Spleen (tissue), 11 donors: Measurements from ENCODE around the gene HLA-F. TPM values are rescaled to one million over a fixed set of nuclear protein-coding genes. Genes with fewer than 3 reads are reported as not detected.

Experiments
- DNase-seq: peaks from one replicate; pipeline ENCODE4 v3.0.0-alpha.2; 2020
- H3K27ac ChIP-seq, 8 donors: fragments of 200-600 bp; sonication (generic) in 7 of 8; 1 replicate in 4 of 8; 2 replicates in 4 of 8; pipeline versions ENCODE4 v1.5.0 to v1.8.0; 2016 to 2021; ENCODE audit warnings: inconsistent platforms in 4 of 8, mild to moderate bottlenecking in 4 of 8, moderate library complexity in 1 of 8
- H3K27me3 ChIP-seq, 7 donors: fragments of 200-600 bp; sonication (generic) in 6 of 7; replicated peaks in 1 of 7; 1 replicate in 4 of 7; 2 replicates in 3 of 7; pipeline versions ENCODE4 v1.5.0 to v1.8.0; 2016 to 2021; ENCODE audit warnings: inconsistent platforms in 3 of 7, mild to moderate bottlenecking in 1 of 7
- H3K36me3 ChIP-seq, 6 donors: fragments of 200-600 bp; sonication (generic) in 5 of 6; 1 replicate in 4 of 6; 2 replicates in 2 of 6; pipeline versions ENCODE4 v1.5.0 to v1.8.0; 2016 to 2021; ENCODE audit warnings: inconsistent platforms in 2 of 6
- H3K4me1 ChIP-seq, 6 donors: fragments of 200-600 bp; sonication (generic) in 5 of 6; 1 replicate in 3 of 6; 2 replicates in 3 of 6; pipeline versions ENCODE4 v1.5.0 to v1.8.0; 2016 to 2021; ENCODE audit warnings: inconsistent platforms in 3 of 6
- H3K4me3 ChIP-seq, 8 donors: fragments of 200-600 bp; sonication (generic) in 7 of 8; 1 replicate in 4 of 8; 2 replicates in 4 of 8; pipeline versions ENCODE4 v1.5.0 to v1.8.0; 2016 to 2021; ENCODE audit warnings: inconsistent platforms in 4 of 8, mild to moderate bottlenecking in 4 of 8, moderate library complexity in 2 of 8
- H3K9me3 ChIP-seq, 8 donors: fragments of 200-600 bp; sonication (generic) in 7 of 8; 1 replicate in 4 of 8; 2 replicates in 4 of 8; pipeline versions ENCODE4 v1.5.0 to v1.8.0; 2016 to 2021; ENCODE audit warnings: inconsistent platforms in 4 of 8
- POLR2A ChIP-seq, 3 donors: fragments of 450-650 bp; IDR thresholded peaks; one replicate each; pipeline ENCODE4 v1.5.1; 2017; ENCODE audit warnings: antibody characterized with exemption in 3 of 3, mild to moderate bottlenecking in 1 of 3
- POLR2AphosphoS5 ChIP-seq, 3 donors: sonication (generic); formaldehyde crosslinking; IDR thresholded peaks; one replicate each; pipeline ENCODE4 v1.5.1; 2017; ENCODE audit warnings: antibody characterized with exemption in 3 of 3
- WGBS, 5 donors: extraction: QIAGEN DNeasy Blood & Tissue Kit in 3 of 5; methylation state at CpG; one replicate each; pipeline versions ENCODE4 v1.1.5 to v1.1.7; 2013 to 2018; 5-methylcytosine and 5-hydroxymethylcytosine counted together
- intact Hi-C: fragments of 100-400 bp; cut with DNase I; formaldehyde crosslinking; loops from one replicate; pipeline ENCODE4 v1.15.0; 2023; ENCODE audit warnings: low total_unique reads
- polyA plus RNA-seq, 3 donors: library from polyadenylated mRNA; stranded (reverse); fragments of 200-250 nt; gene quantifications; one replicate each; pipeline ENCODE4 v1.2.1, GENCODE V29; 2013
- total RNA-seq, 7 donors: library from RNA; depleted of rRNA in 3 of 7; stranded (reverse); fragments of >200 nt in 3 of 7; fragmentation: NEBNext Ultra II Directional in 4 of 7; extraction: Animal tissue kit (Norgen Biotek cat#: 25700) in 4 of 7; gene quantifications; one replicate each; pipeline versions ENCODE4 v1.1.0 to v1.2.1, GENCODE V29; 2016 to 2021
- TF ChIP-seq, protein P1 (sequence below), 11 experiments: fragments of 200-600 bp in 7 of 11; fragments of 450-650 bp in 4 of 11; sonication (generic) in 4 of 11; IDR thresholded peaks in 8 of 11; conservative IDR thresholded peaks in 3 of 11; 1 replicate in 7 of 11; 2 replicates in 4 of 11; pipeline versions ENCODE4 v1.4.0 to v1.8.0; 2016 to 2021; ENCODE audit warnings: antibody characterized with exemption in 11 of 11, inconsistent platforms in 4 of 11, mild to moderate bottlenecking in 1 of 11
- donor health status: healthy with polysubstance abuse.
- donor health status: DM: no; HTN: no; CAD: no; lungs with moderate emphysema.
- donor health status: DM: no; HTN: no; CAD: no.
- donor health status: Bipolar disorder and iron deficiency.
- donor health status: healthy.
- donor health status: DM: no; HTN: no; CAD: no.
- donor health status: DM: yes; HTN: yes; CAD: no.

Gene HLA-F
- total and polyA plus RNA-seq, 10 donors = 402 to 663 (median 509) TPM

DNA sequence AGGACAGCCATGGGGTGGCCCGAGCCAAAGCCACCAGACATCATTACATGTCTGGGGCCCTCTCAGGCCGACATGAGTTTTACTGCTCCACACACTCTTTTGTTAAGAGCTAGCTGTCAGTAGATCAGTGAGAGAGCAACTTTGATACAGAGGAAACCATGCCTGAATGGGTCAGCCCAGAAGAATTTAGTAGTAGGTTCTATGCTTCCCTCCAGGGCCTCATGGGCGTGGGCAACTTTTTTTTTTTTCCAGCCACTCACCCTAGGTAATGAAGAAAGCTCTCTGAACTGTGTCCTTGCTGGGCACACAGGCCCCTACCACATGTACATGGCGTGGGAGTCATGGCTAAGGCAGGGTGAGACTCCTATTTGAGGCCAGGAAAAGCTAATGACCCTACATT lies 38.8 kb downstream of the HLA-F start:
- H3K4me1 ChIP-seq = peaks cover 0 to 16% (median 5%) of the 10 kb centered on the region in 6 donors
- DNase-seq = no peak
- no peaks in the 10 kb centered on the region for H3K27me3 ChIP-seq
- no peaks in the 10 kb centered on the region for H3K36me3 ChIP-seq
- no peak overlapping the region for H3K4me3 ChIP-seq
- H3K9me3 ChIP-seq = no peaks in the 10 kb centered on the region
- H3K27ac ChIP-seq = no peak overlapping the region
- intact Hi-C loops = no loop called here
- TF ChIP-seq POLR2AphosphoS5 (IDR thresholded peaks at IDR 0.05) = no peak
- TF ChIP-seq, protein P1, sequence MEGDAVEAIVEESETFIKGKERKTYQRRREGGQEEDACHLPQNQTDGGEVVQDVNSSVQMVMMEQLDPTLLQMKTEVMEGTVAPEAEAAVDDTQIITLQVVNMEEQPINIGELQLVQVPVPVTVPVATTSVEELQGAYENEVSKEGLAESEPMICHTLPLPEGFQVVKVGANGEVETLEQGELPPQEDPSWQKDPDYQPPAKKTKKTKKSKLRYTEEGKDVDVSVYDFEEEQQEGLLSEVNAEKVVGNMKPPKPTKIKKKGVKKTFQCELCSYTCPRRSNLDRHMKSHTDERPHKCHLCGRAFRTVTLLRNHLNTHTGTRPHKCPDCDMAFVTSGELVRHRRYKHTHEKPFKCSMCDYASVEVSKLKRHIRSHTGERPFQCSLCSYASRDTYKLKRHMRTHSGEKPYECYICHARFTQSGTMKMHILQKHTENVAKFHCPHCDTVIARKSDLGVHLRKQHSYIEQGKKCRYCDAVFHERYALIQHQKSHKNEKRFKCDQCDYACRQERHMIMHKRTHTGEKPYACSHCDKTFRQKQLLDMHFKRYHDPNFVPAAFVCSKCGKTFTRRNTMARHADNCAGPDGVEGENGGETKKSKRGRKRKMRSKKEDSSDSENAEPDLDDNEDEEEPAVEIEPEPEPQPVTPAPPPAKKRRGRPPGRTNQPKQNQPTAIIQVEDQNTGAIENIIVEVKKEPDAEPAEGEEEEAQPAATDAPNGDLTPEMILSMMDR (IDR thresholded peaks at IDR 0.05 in 8 of 11, conservative IDR thresholded peaks at IDR 0.05 in 3 of 11) = no peak
- TF ChIP-seq POLR2A (IDR thresholded peaks at IDR 0.05) = no peak
- WGBS, 5 donors = 36 to 62% (median 42%) methylated on average over 4 of the region's 4 CpGs

GRCh38 chr6:29762781-29763214 lies 39.6 kb downstream of the HLA-F start:
- no peak overlapping the region for H3K4me3 ChIP-seq
- no peaks in the 10 kb centered on the region for H3K9me3 ChIP-seq
- H3K27me3 ChIP-seq = no peaks in the 10 kb centered on the region
- no peak for TF ChIP-seq POLR2A (IDR thresholded peaks at IDR 0.05)
- no peak for TF ChIP-seq POLR2AphosphoS5 (IDR thresholded peaks at IDR 0.05)
- TF ChIP-seq, protein P1 (IDR thresholded peaks at IDR 0.05 in 8 of 11, conservative IDR thresholded peaks at IDR 0.05 in 3 of 11) = no peak
- H3K36me3 ChIP-seq = no peaks in the 10 kb centered on the region
- 52 to 68% (median 56%) methylated on average over 2 of the region's 2 CpGs for WGBS, 5 donors
- peaks cover 0 to 16% (median 5%) of the 10 kb centered on the region in 6 donors for H3K4me1 ChIP-seq
- H3K27ac ChIP-seq = no peak overlapping the region
- DNase-seq = no peak
- intact Hi-C loops = no loop called here

DNA sequence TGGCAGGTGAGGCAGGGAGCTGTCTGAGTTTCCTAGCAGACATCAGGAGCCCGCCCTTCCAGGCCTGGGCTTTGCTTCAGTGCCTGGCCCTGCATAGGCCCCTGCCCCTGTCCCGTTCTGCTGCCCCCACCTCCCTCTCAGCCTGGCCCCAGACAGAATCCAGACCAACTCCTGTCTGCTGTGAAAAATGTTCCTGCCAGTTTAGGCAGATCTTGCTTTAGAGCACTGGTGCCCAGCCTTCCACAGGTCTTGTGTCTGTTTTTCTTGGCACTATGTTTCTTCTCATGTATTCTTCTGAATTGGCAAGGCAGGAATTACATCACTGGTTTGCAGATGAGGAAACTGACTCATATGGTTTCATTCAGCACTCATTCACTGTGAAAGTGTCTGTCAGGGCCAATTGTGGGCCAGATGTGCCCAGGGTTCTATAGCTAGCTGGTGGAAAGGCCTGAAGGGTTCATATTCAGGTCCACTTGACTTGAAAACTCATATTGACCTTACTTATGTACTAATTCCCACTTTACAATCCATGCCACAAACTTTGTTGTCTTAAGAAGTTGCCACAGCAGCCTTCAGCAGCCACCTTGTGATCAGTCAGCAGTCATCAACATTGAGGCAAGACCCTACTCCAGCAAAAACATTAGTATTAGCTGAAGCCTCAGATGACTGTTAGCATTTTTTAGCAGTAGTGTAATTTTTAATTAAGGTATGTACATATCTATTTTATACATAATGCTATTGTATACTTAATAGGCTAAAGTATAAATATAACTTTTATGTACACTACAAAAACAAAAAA lies 40.5 kb downstream of the HLA-F start:
- Histone ChIP-seq H3K36me3 (no peaks in the 10 kb centered on the region), H3K9me3 (no peaks in the 10 kb centered on the region), H3K27me3 (no peaks in the 10 kb centered on the region), H3K4me3 (no peak overlapping the region), H3K27ac (no peak overlapping the region), H3K4me1 (peaks cover 0 to 16% (median 5%) of the 10 kb centered on the region in 6 donors)
- WGBS, 5 donors = 79 to 94% (median 89%) methylated on average over 2 of the region's 2 CpGs
- TF ChIP-seq POLR2A (IDR thresholded peaks at IDR 0.05) = no peak
- TF ChIP-seq POLR2AphosphoS5 (IDR thresholded peaks at IDR 0.05) = no peak
- TF ChIP-seq, protein P1 (IDR thresholded peaks at IDR 0.05 in 8 of 11, conservative IDR thresholded peaks at IDR 0.05 in 3 of 11) = no peak
- DNase-seq = no peak
- intact Hi-C loops = no loop called here

DNA sequence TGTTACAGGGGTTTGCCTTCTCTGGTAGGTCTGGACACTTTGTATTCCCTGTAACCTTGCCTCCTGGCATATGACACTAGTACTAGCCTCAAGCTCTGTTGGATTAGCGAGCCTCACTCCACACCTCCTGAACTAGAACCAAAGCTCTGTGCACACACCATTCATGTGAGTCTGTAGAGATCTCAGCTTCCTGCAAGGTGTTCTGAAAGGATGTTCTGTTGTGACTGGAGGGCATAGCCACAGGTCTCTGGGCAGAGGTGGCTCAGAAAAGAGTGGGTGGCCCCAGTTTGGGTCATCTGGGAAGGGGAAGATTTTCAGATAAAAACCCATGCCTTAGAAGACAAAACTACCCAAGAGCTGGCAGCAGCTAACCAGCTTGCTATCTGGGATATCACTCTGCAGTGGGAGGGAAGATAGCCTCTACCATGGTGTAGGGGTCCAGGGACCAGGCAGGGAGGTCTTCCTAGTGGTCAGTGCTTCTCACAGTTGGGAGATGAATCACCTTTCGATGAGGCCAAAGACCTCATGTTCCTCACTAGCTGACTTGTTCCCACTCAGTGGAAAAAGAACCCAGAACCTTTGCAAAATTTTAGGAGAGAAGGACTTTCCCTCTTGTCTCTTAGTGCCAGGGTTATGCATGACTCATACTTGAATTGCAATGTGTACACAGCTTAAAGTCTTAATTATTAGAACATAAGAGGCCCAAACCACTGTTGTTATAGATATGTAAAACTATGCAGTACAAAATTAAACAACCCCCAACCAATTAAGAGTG lies 41.4 kb downstream of the HLA-F start:
- Histone ChIP-seq H3K4me1 (peaks cover 0 to 11% (median 5%) of the 10 kb centered on the region in 6 donors), H3K9me3 (no peaks in the 10 kb centered on the region), H3K27ac (no peak overlapping the region), H3K4me3 (no peak overlapping the region), H3K36me3 (no peaks in the 10 kb centered on the region), H3K27me3 (peaks cover 0 to 5% (median 0%) of the 10 kb centered on the region in 7 donors)
- TF ChIP-seq POLR2A (IDR thresholded peaks at IDR 0.05) (no peak), POLR2AphosphoS5 (IDR thresholded peaks at IDR 0.05) (no peak)
- TF ChIP-seq, protein P1 (IDR thresholded peaks at IDR 0.05 in 8 of 11, conservative IDR thresholded peaks at IDR 0.05 in 3 of 11) = no peak
- no peak for DNase-seq
- intact Hi-C loops = no loop called here
- WGBS, 5 donors = 80 to 94% (median 93%) methylated on average over 2 of the region's 2 CpGs
